GM06990 (cell line): ENCODE measurements around the gene SCN9A.

ENCODE experiments used
- DNase-seq: peaks from one replicate; pipeline ENCODE4 v3.0.0-alpha.2; 2011; ENCODE audit not compliant: insufficient read length; ENCODE audit errors: extremely low read depth
- H3K27me3 ChIP-seq: replicated peaks from 2 replicates; pipeline ENCODE4 v1.6.0; 2011; ENCODE audit warnings: low read length; ENCODE audit not compliant: control insufficient read depth, insufficient read depth
- H3K36me3 ChIP-seq: 2 replicates; pipeline ENCODE4 v1.5.1; 2011; ENCODE audit warnings: low read length; ENCODE audit not compliant: control insufficient read depth, insufficient read depth
- H3K4me3 ChIP-seq: replicated peaks from 2 replicates; pipeline ENCODE4 v1.5.1; 2011; ENCODE audit warnings: low read depth, mild to moderate bottlenecking, control low read depth, low read length
- TF ChIP-seq, protein P1 (sequence below): IDR thresholded peaks from 2 replicates; pipeline ENCODE4 v1.5.1; 2011; ENCODE audit warnings: low read length, control low read depth, mild to moderate bottlenecking, inconsistent platforms; ENCODE audit not compliant: insufficient read depth, poor library complexity, severe bottlenecking

Gene SCN9A

GRCh38 chr2:166304656-166305055 is 71.1 kb downstream of the SCN9A start:
- Histone ChIP-seq H3K36me3 (no peaks in the 10 kb centered on the region), H3K4me3 (no peak overlapping the region), H3K27me3 (no peaks in the 10 kb centered on the region)
- DNase-seq = no peak
- TF ChIP-seq, protein P1, sequence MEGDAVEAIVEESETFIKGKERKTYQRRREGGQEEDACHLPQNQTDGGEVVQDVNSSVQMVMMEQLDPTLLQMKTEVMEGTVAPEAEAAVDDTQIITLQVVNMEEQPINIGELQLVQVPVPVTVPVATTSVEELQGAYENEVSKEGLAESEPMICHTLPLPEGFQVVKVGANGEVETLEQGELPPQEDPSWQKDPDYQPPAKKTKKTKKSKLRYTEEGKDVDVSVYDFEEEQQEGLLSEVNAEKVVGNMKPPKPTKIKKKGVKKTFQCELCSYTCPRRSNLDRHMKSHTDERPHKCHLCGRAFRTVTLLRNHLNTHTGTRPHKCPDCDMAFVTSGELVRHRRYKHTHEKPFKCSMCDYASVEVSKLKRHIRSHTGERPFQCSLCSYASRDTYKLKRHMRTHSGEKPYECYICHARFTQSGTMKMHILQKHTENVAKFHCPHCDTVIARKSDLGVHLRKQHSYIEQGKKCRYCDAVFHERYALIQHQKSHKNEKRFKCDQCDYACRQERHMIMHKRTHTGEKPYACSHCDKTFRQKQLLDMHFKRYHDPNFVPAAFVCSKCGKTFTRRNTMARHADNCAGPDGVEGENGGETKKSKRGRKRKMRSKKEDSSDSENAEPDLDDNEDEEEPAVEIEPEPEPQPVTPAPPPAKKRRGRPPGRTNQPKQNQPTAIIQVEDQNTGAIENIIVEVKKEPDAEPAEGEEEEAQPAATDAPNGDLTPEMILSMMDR = no peak

DNA sequence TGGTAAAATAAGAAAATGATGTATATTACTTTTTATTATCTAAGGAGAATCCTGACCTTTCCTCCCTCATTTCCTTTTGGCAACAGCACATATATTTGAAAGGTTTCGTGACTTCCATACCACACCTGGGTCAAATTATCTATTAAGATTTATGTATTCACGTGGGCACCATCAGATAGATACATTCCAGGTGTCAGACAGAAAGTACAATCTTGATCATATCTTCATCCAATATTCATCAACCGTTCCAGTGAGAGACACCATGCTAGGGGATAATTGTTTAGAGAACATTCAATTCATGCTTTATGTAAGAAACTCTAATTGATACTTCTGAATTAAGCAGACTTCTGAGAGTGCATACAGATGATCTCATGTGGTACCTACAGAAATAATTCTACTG is 73.7 kb downstream of the SCN9A start:
- H3K27me3 ChIP-seq = no peaks in the 10 kb centered on the region
- no peaks in the 10 kb centered on the region for H3K36me3 ChIP-seq
- TF ChIP-seq, protein P1 = no peak
- no peak overlapping the region for H3K4me3 ChIP-seq
- DNase-seq = no peak

DNA sequence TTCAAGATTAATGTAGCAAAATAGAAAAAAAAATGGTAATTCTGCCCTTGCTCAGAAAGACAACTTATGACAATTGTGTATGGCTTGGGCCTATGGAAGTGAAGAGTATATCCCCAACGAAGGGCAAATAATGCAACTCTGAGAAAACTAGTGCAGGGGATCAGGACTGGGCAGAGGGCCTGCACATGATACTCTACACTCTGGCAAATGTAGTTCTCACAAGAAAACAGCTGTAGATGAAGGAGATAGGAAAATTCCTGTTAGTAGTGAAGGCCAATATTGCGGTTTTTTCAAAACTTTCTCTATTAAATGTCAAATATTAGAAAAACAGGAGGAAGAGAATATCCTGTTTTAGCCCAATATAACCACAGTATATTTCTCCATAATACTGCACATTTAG is 77.8 kb downstream of the SCN9A start:
- H3K4me3 ChIP-seq = no peak overlapping the region
- H3K27me3 ChIP-seq = no peaks in the 10 kb centered on the region
- DNase-seq = no peak
- H3K36me3 ChIP-seq = no peaks in the 10 kb centered on the region
- TF ChIP-seq, protein P1 = no peak

- TF ChIP-seq, protein P1 = no peak
- Histone ChIP-seq H3K4me3 (no peak overlapping the region), H3K27me3 (no peaks in the 10 kb centered on the region), H3K36me3 (no peaks in the 10 kb centered on the region)
- DNase-seq = no peak
These were observed 81.8 kb downstream of the SCN9A start for GRCh38 chr2:166293984-166294383.

- TF ChIP-seq, protein P1 = no peak
These were observed 90.5 kb downstream of the SCN9A start for GRCh38 chr2:166285215-166285614.

DNA sequence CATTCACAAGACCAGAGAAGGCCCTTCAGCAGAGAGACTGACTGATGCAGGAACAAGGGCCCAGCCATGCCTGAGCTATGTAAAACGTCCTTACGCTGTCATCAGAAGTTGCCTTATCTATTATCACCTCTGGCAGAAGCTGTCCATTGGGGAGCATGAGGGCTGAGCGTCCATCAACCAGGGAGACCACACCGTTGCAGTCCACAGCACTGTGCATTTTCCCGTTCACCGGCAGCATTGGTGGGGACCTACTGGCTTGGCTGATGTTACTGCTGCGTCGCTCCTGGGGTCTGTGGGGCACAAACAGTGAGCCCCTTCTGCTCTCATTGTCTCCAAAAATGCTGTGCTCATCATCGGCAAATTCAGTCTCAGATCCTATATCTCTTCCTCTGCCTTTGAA is 91.4 kb downstream of the SCN9A start:
- DNase-seq = no peak
- Histone ChIP-seq H3K27me3 (no peaks in the 10 kb centered on the region), H3K36me3 (no peaks in the 10 kb centered on the region), H3K4me3 (no peak overlapping the region)
- TF ChIP-seq, protein P1 = no peak

More at GRCh38 chr2:166285215-166285614, 90.5 kb downstream of the SCN9A start:
- no peak for DNase-seq
- no peaks in the 10 kb centered on the region for H3K36me3 ChIP-seq
- H3K4me3 ChIP-seq = no peak overlapping the region
- no peaks in the 10 kb centered on the region for H3K27me3 ChIP-seq
